AG04450 (cell line): ENCODE results near the gene NFATC4. TPM values are rescaled to one million over a fixed set of nuclear protein-coding genes. Genes with fewer than 3 reads are reported as not detected.
"Not testable (repeated sequence)": the region's sequence is repeated elsewhere in the genome, so short reads cannot be mapped to it uniquely, and the experiment has no call there.

Experiments
- CTCF ChIA-PET: fragments of 300-600, 350-600 bp; formaldehyde crosslinking; extraction: SDS; loops from one replicate; lab custom pipeline; 2022; ENCODE audit warnings: antibody characterized with exemption, inconsistent platforms; lab: Charles Lee
- POLR2A ChIA-PET: fragments of 350-600 bp; formaldehyde crosslinking; extraction: SDS; loops from one replicate; lab custom pipeline; 2021; ENCODE audit warnings: antibody characterized with exemption, inconsistent platforms; lab: Yijun Ruan, JAX
- DNase-seq: peaks from one replicate; pipeline ENCODE4 v3.0.0-alpha.2; 2011; ENCODE audit warnings: low read depth, low spot score
- H3K27ac ChIP-seq: one replicate; pipeline ENCODE4 v1.5.1; 2012; ENCODE audit warnings: low read depth, low read length, control low read depth
- H3K27me3 ChIP-seq: one replicate; pipeline ENCODE4 v1.6.0; 2012; ENCODE audit warnings: low read length; ENCODE audit not compliant: control insufficient read depth, insufficient read depth
- H3K4me3 ChIP-seq: 2 replicates; pipeline ENCODE4 v1.5.1; 2011; ENCODE audit warnings: mild to moderate bottlenecking, low read depth, low read length, control low read depth
- H3K9me3 ChIP-seq: 2 replicates; pipeline ENCODE4 v1.5.1; 2012; ENCODE audit warnings: low read length; ENCODE audit not compliant: control insufficient read depth, insufficient read depth
- polyA plus RNA-seq: library from polyadenylated mRNA; depleted of rRNA; stranded (reverse); fragments of >200 nt; gene quantifications from 2 replicates; pipeline ENCODE4 v1.2.3, GENCODE V29; 2011
- TF ChIP-seq, protein P1 (sequence below): IDR thresholded peaks from 2 replicates; pipeline ENCODE4 v1.5.1; 2011; ENCODE audit warnings: low read depth, low read length, control low read depth, inconsistent platforms

The NFATC4 gene
- polyA plus RNA-seq, 1 experiment: 42.0 TPM

DNA sequence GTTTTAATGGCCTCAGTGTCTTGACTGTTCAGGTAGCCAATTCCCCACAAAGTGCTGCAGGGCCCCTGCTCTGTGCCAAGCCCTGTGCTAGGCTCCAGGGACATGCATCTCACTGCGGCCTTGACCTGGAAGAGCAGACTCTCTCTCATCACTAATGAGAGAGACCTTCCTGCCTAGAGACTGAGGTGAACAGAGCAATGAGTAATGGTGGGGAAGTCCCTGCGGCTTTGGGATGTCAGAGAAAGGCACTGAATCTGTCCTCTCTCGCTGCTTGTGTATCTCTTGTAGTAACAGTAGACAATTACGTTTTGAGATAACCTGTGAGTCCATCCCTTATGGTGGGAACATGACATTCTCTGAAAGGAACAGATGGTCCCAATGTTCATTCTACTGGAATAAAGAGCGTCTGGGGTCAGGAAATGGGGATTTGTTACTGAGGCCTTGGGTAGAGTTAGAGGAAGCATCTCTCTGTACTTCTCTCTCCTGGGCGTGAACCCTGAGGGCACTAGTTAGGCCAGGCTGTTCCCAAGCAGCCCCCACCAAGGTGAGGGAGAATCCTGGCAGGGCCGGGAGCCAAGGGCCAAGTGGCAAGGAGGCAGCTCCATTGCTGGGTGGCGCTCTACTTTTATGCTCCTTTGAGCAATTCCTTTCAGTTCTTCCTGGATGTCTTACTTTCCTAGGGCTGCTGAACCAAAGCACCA lies 13.5 kb downstream of the NFATC4 start:
- CTCF ChIA-PET: interaction anchor here (0.7 to 1.9 kb wide), 4 partner anchors 16 to 56 kb away, joined by 3 to 8 read pairs (median 4); no protein-coding TSS in a partner anchor
- POLR2A ChIA-PET: no interaction called here
- H3K27ac ChIP-seq: no peak overlapping the region
- H3K9me3 ChIP-seq: no peaks in the 10 kb centered on the region; the same call in 1 of the 2 replicates
- peaks cover 9% of the 10 kb centered on the region for H3K27me3 ChIP-seq
- TF ChIP-seq, protein P1, sequence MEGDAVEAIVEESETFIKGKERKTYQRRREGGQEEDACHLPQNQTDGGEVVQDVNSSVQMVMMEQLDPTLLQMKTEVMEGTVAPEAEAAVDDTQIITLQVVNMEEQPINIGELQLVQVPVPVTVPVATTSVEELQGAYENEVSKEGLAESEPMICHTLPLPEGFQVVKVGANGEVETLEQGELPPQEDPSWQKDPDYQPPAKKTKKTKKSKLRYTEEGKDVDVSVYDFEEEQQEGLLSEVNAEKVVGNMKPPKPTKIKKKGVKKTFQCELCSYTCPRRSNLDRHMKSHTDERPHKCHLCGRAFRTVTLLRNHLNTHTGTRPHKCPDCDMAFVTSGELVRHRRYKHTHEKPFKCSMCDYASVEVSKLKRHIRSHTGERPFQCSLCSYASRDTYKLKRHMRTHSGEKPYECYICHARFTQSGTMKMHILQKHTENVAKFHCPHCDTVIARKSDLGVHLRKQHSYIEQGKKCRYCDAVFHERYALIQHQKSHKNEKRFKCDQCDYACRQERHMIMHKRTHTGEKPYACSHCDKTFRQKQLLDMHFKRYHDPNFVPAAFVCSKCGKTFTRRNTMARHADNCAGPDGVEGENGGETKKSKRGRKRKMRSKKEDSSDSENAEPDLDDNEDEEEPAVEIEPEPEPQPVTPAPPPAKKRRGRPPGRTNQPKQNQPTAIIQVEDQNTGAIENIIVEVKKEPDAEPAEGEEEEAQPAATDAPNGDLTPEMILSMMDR: no peak
- no peak for DNase-seq
- no peak overlapping the region for H3K4me3 ChIP-seq

DNA sequence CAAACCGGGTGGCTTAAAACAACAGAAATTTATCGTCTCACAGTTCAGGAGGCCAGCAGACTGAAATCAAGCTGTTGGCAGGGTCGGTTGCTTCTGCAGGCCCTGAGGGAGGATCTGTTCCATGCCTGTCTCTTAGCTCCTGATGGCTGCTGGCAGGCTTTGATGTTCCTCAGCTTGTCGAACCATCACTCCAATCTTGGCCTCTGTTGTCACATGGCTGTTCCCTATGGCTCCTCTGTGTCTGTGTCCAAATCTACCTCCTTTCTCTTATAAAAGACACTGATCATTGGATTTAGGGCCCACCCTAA lies 14.0 kb downstream of the NFATC4 start:
- POLR2A ChIA-PET: no interaction called here
- H3K9me3 ChIP-seq: no peaks in the 10 kb centered on the region
- TF ChIP-seq, protein P1: no peak
- H3K4me3 ChIP-seq: no peak overlapping the region
- DNase-seq: no peak
- CTCF ChIA-PET: interaction anchor here (0.7 to 1.9 kb wide), 3 partner anchors 16 to 55 kb away, joined by 3 to 8 read pairs (median 3); no protein-coding TSS in a partner anchor
- H3K27ac ChIP-seq: no peak overlapping the region
- peaks cover 9% of the 10 kb centered on the region for H3K27me3 ChIP-seq

DNA sequence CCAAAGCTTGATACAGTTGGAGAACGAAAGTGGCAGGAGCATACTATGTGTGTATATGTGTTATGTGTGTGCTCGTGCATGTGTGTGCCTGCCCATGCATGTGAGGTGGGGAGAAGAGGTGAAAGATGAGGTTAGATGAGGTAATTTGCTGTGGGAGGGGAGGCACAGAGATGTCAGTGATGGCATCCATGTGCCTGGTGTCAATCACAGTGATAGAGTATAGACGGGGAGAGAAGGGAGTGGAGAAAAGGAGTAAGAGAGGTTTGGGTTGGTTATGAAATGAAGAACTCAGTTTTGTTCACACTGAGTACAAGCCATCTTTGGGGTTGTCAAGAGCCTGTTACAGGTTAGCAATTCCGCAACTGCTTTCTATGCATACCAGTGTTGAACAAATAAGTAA lies 16.2 kb downstream of the NFATC4 start:
- Histone ChIP-seq H3K9me3 (no peaks in the 10 kb centered on the region), H3K27me3 (peaks cover 9% of the 10 kb centered on the region), H3K4me3 (no peak overlapping the region), H3K27ac (no peak overlapping the region)
- ChIA-PET CTCF (interaction anchor here (1.1 kb wide), 1 partner anchor 48 kb away, joined by 5 read pairs; no protein-coding TSS in a partner anchor), POLR2A (no interaction called here)
- DNase-seq: no peak
- TF ChIP-seq, protein P1: no peak

DNA sequence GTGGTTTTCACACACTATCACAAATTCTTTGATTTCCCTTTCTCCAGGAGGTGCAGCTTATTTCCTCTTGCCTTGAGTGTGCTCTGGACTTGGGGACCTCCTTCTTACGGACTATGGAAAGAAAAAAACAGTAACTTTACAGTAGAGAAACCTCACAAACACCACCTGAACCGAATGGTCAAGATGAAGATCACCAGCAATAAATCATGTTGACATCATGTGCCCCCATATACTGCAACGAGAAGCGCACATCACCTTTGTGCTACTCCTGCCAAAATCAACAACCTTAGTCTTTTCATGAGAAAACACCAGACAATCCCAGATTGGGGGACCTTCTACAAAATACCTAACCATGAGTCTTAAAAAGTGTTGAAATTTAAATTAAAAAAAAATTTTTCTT lies 17.5 kb downstream of the NFATC4 start:
- ChIA-PET CTCF (interaction anchor here (0.6 to 1.1 kb wide), 4 partner anchors 20 to 352 kb away, joined by 3 to 10 read pairs (median 4); no protein-coding TSS in a partner anchor), POLR2A (interaction anchor here (0.8 kb wide), 1 partner anchor 46 kb away, joined by 3 read pairs; no protein-coding TSS in a partner anchor)
- no peak overlapping the region for H3K4me3 ChIP-seq
- no peak for DNase-seq
- no peaks in the 10 kb centered on the region for H3K9me3 ChIP-seq
- peaks cover 9% of the 10 kb centered on the region for H3K27me3 ChIP-seq
- no peak overlapping the region for H3K27ac ChIP-seq
- TF ChIP-seq, protein P1: no peak

DNA sequence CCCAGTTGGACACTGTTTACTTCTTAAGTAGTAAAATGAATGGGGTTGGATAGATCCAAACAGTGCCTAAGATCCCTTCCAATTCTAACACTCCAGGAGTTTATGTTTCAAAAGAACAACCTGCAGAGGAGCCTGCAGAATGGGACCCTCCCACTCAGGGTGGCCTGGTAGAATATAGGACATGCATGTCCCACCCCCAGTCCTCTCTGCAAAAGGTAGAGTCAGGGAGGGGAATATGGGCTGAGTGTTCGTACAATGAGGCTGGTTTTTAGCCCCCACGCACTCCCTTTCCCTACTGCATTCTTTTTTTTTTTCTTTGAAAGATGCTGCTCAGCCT lies 19.0 kb downstream of the NFATC4 start:
- Histone ChIP-seq H3K4me3 (no peak overlapping the region), H3K27ac (no peak overlapping the region), H3K27me3 (peaks cover 9% of the 10 kb centered on the region), H3K9me3 (no peaks in the 10 kb centered on the region)
- POLR2A ChIA-PET: no interaction called here
- DNase-seq: no peak
- TF ChIP-seq, protein P1: no peak
- CTCF ChIA-PET: interaction anchor here (1.0 to 2.6 kb wide), 4 partner anchors 22 to 54 kb away, joined by 3 to 14 read pairs (median 3); no protein-coding TSS in a partner anchor

DNA sequence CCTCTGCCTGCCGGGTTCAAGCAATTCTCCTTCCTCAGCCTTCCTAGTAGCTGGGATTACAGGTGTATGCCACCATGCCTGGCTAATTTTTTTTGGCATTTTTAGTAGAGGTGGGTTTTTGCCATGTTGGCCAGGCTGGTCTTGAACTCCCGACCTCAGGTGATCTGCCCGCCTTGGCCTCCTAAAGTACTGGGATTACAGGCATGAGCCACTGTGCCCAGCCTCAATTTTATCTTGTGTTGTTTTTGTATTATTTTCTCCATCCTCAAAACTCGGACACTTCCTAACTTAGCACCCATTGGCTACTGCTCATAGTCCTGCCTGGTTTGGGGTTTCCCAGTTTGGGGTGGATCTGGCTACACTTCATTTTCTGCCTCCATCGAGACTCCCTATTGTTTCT lies 19.6 kb downstream of the NFATC4 start:
- H3K27ac ChIP-seq, H3K27me3 ChIP-seq, H3K4me3 ChIP-seq, H3K9me3 ChIP-seq, DNase-seq: not testable (repeated sequence)
- ChIA-PET POLR2A (interaction anchor here (2.5 kb wide), 1 partner anchor 9 kb away, joined by 13 read pairs; no protein-coding TSS in a partner anchor), CTCF (interaction anchor here (1.0 to 2.6 kb wide), 2 partner anchors 27 to 44 kb away, joined by 3 to 14 read pairs; no protein-coding TSS in a partner anchor)
